GM18870 (cell line): ENCODE results near the gene LRFN4.

ENCODE experiments used
- ATAC-seq: cut with Tn5 transposase; IDR thresholded peaks from one replicate; pipeline ENCODE4 v1.9.1; 2021; ENCODE audit warnings: moderate library complexity; ENCODE audit not compliant: unreplicated experiment

The LRFN4 gene

GRCh38 chr11:66857927-66858185 is 992 bp downstream of the LRFN4 start:
- no peak for ATAC-seq

DNA sequence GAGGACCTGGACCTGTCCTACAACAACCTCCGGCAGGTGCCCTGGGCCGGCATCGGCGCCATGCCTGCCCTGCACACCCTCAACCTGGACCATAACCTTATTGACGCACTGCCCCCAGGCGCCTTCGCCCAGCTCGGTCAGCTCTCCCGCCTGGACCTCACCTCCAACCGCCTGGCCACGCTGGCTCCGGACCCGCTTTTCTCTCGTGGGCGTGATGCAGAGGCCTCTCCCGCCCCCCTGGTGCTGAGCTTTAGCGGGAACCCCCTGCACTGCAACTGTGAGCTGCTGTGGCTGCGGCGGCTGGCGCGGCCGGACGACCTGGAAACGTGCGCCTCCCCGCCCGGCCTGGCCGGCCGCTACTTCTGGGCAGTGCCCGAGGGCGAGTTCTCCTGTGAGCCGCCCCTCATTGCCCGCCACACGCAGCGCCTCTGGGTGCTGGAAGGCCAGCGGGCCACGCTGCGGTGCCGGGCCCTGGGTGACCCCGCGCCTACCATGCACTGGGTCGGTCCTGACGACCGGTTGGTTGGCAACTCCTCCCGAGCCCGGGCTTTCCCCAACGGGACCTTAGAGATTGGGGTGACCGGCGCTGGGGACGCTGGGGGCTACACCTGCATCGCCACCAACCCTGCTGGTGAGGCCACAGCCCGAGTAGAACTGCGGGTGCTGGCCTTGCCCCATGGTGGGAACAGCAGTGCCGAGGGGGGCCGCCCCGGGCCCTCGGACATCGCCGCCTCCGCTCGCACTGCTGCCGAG is 1.5 kb downstream of the LRFN4 start:
- ATAC-seq: no peak

GRCh38 chr11:66858939-66859685 is 2.2 kb downstream of the LRFN4 start:
- ATAC-seq: no peak

- ATAC-seq: no peak
Observed at GRCh38 chr11:66859686-66860448, 3.0 kb downstream of the LRFN4 start.

- ATAC-seq: no peak
Observed at GRCh38 chr11:66860449-66860831, 3.6 kb downstream of the LRFN4 start.

GRCh38 chr11:66861038-66861773 is 4.3 kb downstream of the LRFN4 start:
- no peak for ATAC-seq

DNA sequence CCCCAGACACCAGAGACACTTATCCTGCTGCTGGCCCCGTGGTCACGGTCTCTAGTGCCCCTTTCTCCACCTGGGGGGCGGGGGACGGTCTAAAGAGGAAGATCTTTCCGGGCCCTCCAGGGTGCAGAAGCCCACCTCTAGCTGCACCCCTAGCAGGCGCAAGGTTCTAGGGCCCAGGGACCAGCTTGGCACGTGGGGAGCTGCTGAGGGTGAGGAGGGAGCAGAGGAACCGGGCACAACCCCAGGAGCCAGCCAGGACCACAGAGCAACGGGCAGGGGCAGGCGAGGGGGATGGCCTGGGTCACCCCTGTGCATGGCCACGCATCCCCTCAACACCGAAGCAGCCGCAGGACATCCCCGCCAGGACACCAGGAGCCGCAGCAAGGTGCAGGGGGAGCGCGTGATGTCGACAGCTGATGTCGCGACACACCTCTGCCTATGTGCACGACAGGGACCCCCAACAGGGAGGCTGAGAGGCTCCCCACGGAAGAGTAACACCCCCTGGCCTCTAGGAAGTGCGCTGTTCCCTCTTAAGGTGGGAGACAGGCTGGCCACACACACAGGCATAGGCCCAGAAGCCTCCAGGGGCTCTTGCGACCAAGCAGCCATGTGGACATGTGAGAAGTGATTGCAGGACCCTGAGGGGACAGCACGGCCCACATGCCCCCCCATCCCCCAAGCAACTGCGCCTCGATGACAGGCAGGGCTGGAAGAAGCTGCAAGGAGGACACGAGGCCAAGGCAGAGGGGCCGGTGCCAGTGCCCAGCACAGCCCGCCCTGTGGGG is 5.1 kb downstream of the LRFN4 start:
- no peak for ATAC-seq

DNA sequence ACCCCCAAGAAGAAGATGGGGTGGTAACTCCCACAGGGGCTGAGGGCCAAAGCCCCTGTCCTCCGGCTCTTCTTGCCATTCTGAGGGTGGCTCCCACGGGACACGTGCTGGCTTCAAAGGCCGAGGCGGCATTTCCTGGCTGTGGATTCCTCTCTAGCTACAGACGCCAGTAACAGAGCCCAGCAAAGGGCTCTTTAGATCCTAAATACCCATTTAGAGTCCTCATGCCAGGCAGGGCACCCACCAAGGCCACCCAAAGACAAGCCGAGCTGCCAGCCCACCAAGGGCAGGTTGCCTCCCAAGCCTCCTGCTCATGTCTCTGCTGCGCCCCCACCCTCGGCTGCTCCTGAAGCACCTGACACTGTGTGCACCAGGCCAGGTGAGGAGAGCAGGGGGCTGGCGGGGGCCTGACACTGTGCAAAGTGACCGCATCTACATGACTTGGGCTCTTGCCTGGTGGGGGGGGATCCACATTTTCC is 5.7 kb downstream of the LRFN4 start:
- no peak for ATAC-seq

- no peak for ATAC-seq
Observed at GRCh38 chr11:66863428-66864125, 6.7 kb downstream of the LRFN4 start.

- ATAC-seq: no peak
Observed at GRCh38 chr11:66864172-66864901, 7.5 kb downstream of the LRFN4 start.

DNA sequence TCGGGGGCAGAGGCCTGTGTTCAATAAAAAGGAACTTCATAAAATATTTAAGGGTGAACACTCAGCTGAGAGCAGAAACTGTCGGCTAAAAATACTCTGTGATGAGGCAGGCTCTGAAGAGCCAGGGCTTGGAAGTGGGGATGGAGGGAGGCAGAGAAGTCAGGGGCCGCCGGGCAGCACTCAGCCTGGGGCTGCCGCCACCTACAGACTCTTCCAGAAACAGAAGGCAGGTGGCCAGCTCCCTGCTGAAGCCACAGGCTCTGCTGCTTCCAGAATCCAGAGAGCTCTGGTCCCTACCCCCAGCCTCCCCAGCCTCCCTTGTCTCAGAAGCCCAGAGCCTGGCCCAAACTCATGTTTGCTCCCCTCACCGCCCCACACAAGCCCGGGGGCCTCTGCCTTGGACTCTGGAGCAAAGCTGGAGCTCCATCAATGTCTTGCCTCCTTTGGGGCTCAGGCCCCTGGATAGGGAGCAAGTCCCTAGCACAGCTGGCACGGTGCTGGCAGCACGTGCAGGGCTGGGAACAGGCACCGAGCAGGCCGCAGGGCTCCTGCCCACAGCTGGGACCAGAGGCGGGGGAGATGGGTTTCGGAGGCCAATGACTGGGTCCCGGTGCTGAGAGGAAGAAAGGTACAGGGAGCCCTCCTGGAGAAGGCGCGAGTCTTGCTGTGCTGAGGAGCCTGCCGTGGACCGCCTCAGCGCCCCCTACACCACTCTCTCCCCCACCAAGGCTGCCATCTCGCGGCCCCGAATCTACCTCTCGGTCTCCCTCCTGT is 8.2 kb downstream of the LRFN4 start:
- no peak for ATAC-seq

GRCh38 chr11:66866007-66866406 is 9.1 kb downstream of the LRFN4 start:
- ATAC-seq: no peak

DNA sequence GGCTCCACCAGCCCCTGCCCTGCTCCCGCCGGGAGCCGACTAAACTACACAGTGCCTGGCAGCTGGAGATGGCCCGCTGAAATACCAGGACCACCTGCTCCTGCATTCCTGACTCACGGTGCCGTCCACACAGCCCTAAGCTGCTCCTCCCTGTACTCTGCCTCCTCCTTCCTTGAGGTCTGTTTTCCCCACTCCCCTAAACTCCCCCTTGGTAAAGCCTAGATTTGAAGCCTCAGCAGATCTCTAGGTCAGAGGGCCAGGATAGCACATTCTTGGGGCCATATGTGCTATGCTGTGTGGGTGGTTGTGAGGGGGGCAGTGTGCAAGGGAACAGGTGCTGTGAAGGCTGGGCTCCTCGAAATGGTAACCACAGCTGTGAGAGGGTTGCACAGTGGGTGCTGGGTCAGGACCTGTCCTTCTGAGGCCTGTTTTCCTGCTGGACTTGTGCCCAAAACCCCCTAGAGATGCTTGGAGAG is 9.7 kb downstream of the LRFN4 start:
- ATAC-seq: no peak

- no peak for ATAC-seq
Observed at GRCh38 chr11:66867425-66868040, 10.7 kb downstream of the LRFN4 start.

- ATAC-seq: no peak
Observed at GRCh38 chr11:66868082-66868725, 11.3 kb downstream of the LRFN4 start.

DNA sequence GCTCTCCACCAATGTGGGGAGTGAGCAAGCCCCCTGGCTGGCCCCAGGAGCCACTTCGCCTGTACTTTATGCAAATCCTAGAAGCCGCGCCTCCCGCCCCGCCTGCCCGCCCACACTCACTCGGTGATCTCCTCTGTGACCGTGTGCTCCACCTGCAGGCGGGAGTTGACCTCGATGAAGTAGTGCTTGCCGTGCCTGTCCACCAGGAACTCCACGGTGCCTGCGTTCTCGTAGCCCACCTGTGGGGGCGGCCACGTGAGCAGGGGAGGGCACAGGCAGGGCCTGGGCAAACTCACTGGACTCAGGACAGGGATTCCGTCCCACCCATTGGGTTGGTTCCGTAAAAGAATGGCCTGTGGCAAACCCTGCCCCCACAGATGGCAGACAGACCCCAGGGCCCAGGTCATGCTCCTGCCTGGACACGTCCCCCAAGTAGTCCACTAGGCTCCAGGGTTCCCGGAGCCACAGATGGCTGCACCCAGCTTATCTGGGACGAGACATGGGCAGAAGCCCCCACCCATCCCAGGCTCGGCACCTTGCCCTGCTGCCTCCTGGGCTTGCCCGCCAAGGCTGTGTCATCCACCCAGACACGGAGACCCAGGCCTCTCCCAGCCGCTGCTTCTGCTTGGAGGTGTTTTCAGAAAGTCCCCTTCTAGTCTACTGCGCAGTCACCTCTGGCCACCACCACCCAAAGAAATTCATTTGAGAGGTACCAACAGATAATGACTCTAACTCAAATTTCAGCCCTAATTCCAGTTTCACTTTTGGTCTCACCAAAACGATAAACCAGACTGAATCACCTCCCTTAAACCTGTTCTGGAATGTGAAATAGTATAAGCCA is 12.1 kb downstream of the LRFN4 start:
- no peak for ATAC-seq

DNA sequence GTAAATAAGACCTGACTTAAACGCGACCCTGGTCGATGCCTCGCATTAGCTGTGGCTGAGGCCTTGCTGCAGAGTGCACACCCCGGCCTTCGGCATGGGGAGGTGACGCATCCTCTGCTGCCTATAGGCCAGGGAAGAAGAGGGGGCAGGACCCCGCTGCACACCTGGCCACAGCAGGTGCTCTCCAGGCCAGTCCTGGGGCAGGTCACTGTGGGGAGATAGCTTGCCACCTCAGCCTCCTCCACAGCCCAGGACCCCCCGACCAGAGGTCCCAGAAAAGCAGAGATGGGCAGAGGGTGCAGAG is 12.7 kb downstream of the LRFN4 start:
- ATAC-seq: no peak
